GM12864 (cell line): Measurements from ENCODE around the gene GOLGA8G.
"Not testable (repeated sequence)": the region's sequence is repeated elsewhere in the genome, so short reads cannot be mapped to it uniquely, and the experiment has no call there.

Experiments used
- DNase-seq: peaks from one replicate; pipeline ENCODE4 v3.0.0-alpha.2; 2011; ENCODE audit warnings: low read depth
- H3K4me3 ChIP-seq: 2 replicates; pipeline ENCODE4 v1.5.1; 2011; ENCODE audit warnings: mild to moderate bottlenecking, low read depth, low read length, control low read depth

Gene GOLGA8G

GRCh38 chr15:28532954-28533353, at the start of gene GOLGA8G:
TSS of gene GOLGA8G (minus strand) at chr15:28532971. CDS start at chr15:28532909, 62 bp downstream.
- H3K4me3 ChIP-seq, DNase-seq: not testable (repeated sequence)

- H3K4me3 ChIP-seq, DNase-seq: not testable (repeated sequence)
These were observed 40.6 kb upstream of the GOLGA8G start for GRCh38 chr15:28573351-28573750.

GRCh38 chr15:28553268-28553667, 20.5 kb upstream of the GOLGA8G start, which contains the start of gene GOLGA6L25:
TSS of gene GOLGA6L25 (plus strand) at chr15:28553568. CDS start at chr15:28553629, 61 bp downstream.
- DNase-seq, H3K4me3 ChIP-seq: not testable (repeated sequence)

- not testable (repeated sequence) for DNase-seq
These were observed 17.6 kb downstream of the GOLGA8G start for GRCh38 chr15:28515208-28515607.

GRCh38 chr15:28514128-28514527, 18.6 kb downstream of the GOLGA8G start:
- not testable (repeated sequence) for DNase-seq, H3K4me3 ChIP-seq

More at GRCh38 chr15:28515208-28515607, 17.6 kb downstream of the GOLGA8G start:
- not testable (repeated sequence) for H3K4me3 ChIP-seq

- not testable (repeated sequence) for DNase-seq, H3K4me3 ChIP-seq
These were observed 24.4 kb downstream of the GOLGA8G start for GRCh38 chr15:28508217-28508889.

GRCh38 chr15:28481340-28481739, 51.4 kb downstream of the GOLGA8G start:
- not testable (repeated sequence) for H3K4me3 ChIP-seq, DNase-seq
